ENCODE measurements around the gene MICAL3.
"Not testable (repeated sequence)": the region's sequence is repeated elsewhere in the genome, so short reads cannot be mapped to it uniquely, and the experiment has no call there.

The MICAL3 gene

GRCh38 chr22:17995256-17995655 lies 29.1 kb downstream of the MICAL3 start:
- not testable (repeated sequence) for H3K4me1 ChIP-seq (ENCODE audit: control insufficient read depth in 1 of 2, insufficient read depth in 2 of 2, low read length in 2 of 2); H3K27ac ChIP-seq (ENCODE audit: low read depth, low read length); H3K9me3 ChIP-seq (ENCODE audit: insufficient read depth, low read depth, low read length); H3K14ac ChIP-seq (ENCODE audit: low read length); H3K36me3 ChIP-seq (ENCODE audit: control insufficient read depth in 1 of 2, insufficient read depth in 2 of 2, low read length in 2 of 2); H3K9ac ChIP-seq (ENCODE audit: low read length); H3K23ac ChIP-seq (ENCODE audit: low read length); H3K4me3 ChIP-seq (ENCODE audit: low read depth, low read length); H4K91ac ChIP-seq (ENCODE audit: low read depth, low read length); H3K79me2 ChIP-seq (ENCODE audit: control insufficient read depth, insufficient read depth, low read length, poor library complexity); H2BK12ac ChIP-seq (ENCODE audit: low read length); H2BK5ac ChIP-seq (ENCODE audit: low read depth, low read length, poor library complexity); H2BK120ac ChIP-seq (ENCODE audit: insufficient read depth, low read length, poor library complexity); H3K27me3 ChIP-seq (ENCODE audit: insufficient read depth, low read length); H3K79me1 ChIP-seq (ENCODE audit: low read length); H4K8ac ChIP-seq (ENCODE audit: low read depth, low read length); H2AK5ac ChIP-seq (ENCODE audit: low read length); H3K4me2 ChIP-seq (ENCODE audit: low read length); H2AFZ ChIP-seq (ENCODE audit: insufficient read depth, low read length, poor library complexity); H3K4ac ChIP-seq (ENCODE audit: low read depth, low read length); H3K18ac ChIP-seq (ENCODE audit: low read length); H4K12ac ChIP-seq (ENCODE audit: low read depth, low read length)
- WGBS (ENCODE audit: extremely low coverage, insufficient coverage, insufficient read length), result no CpG with 5 or more reads among the region's 6 CpGs
- peak; percentile 61 to 82 for DNase-seq

GRCh38 chr22:17994424-17995108 lies 29.8 kb downstream of the MICAL3 start:
- Histone ChIP-seq H3K79me1 (ENCODE audit: low read length) (no peaks in the 10 kb centered on the region), H3K4me1 (ENCODE audit: control insufficient read depth in 1 of 2, insufficient read depth in 2 of 2, low read length in 2 of 2) (peaks cover 0 to 3% of the 10 kb centered on the region in 2 experiments), H2AK5ac (ENCODE audit: low read length) (no peak overlapping the region), H2BK12ac (ENCODE audit: low read length) (no peak overlapping the region), H3K4me3 (ENCODE audit: low read depth, low read length) (no peak overlapping the region), H3K18ac (ENCODE audit: low read length) (no peak overlapping the region), H3K4me2 (ENCODE audit: low read length) (no peak overlapping the region), H3K9ac (ENCODE audit: low read length) (no peak overlapping the region), H4K12ac (ENCODE audit: low read depth, low read length) (no peak overlapping the region), H3K4ac (ENCODE audit: low read depth, low read length) (peak overlapping the region; percentile 29), H3K23ac (ENCODE audit: low read length) (no peak overlapping the region), H3K27me3 (ENCODE audit: insufficient read depth, low read length) (no peaks in the 10 kb centered on the region), H2BK5ac (ENCODE audit: low read depth, low read length, poor library complexity) (no peak overlapping the region), H3K14ac (ENCODE audit: low read length) (no peak overlapping the region), H4K91ac (ENCODE audit: low read depth, low read length) (no peak overlapping the region), H4K8ac (ENCODE audit: low read depth, low read length) (no peak overlapping the region), H2BK120ac (ENCODE audit: insufficient read depth, low read length, poor library complexity) (no peak overlapping the region), H3K27ac (ENCODE audit: low read depth, low read length) (no peak overlapping the region), H3K36me3 (ENCODE audit: control insufficient read depth in 1 of 2, insufficient read depth in 2 of 2, low read length in 2 of 2) (peaks cover 0 to 3% of the 10 kb centered on the region in 2 experiments), H3K9me3 (ENCODE audit: insufficient read depth, low read depth, low read length) (no peaks in the 10 kb centered on the region), H2AFZ (ENCODE audit: insufficient read depth, low read length, poor library complexity) (no peak overlapping the region), H3K79me2 (ENCODE audit: control insufficient read depth, insufficient read depth, low read length, poor library complexity) (peaks cover 5% of the 10 kb centered on the region)
- DNase-seq, result no peak
- WGBS (ENCODE audit: extremely low coverage, insufficient coverage, insufficient read length), result no CpG with 5 or more reads among the region's 10 CpGs

GRCh38 chr22:17992976-17993375 lies 31.4 kb downstream of the MICAL3 start:
- not testable (repeated sequence) for H2AK5ac ChIP-seq (ENCODE audit: low read length); H3K23ac ChIP-seq (ENCODE audit: low read length); H4K12ac ChIP-seq (ENCODE audit: low read depth, low read length); H2BK5ac ChIP-seq (ENCODE audit: low read depth, low read length, poor library complexity); H3K14ac ChIP-seq (ENCODE audit: low read length); H3K4ac ChIP-seq (ENCODE audit: low read depth, low read length); H3K27ac ChIP-seq (ENCODE audit: low read depth, low read length); H3K27me3 ChIP-seq (ENCODE audit: insufficient read depth, low read length); H2BK120ac ChIP-seq (ENCODE audit: insufficient read depth, low read length, poor library complexity); H4K8ac ChIP-seq (ENCODE audit: low read depth, low read length); H3K79me2 ChIP-seq (ENCODE audit: control insufficient read depth, insufficient read depth, low read length, poor library complexity); H3K18ac ChIP-seq (ENCODE audit: low read length); H3K9me3 ChIP-seq (ENCODE audit: insufficient read depth, low read depth, low read length); H3K79me1 ChIP-seq (ENCODE audit: low read length); H3K4me2 ChIP-seq (ENCODE audit: low read length); H4K91ac ChIP-seq (ENCODE audit: low read depth, low read length); H2BK12ac ChIP-seq (ENCODE audit: low read length); DNase-seq; H3K4me3 ChIP-seq (ENCODE audit: low read depth, low read length); H3K9ac ChIP-seq (ENCODE audit: low read length); H3K36me3 ChIP-seq (ENCODE audit: control insufficient read depth in 1 of 2, insufficient read depth in 2 of 2, low read length in 2 of 2); H2AFZ ChIP-seq (ENCODE audit: insufficient read depth, low read length, poor library complexity)
- WGBS (ENCODE audit: extremely low coverage, insufficient coverage, insufficient read length), result no CpG with 5 or more reads among the region's 2 CpGs
- H3K4me1 ChIP-seq (ENCODE audit: control insufficient read depth in 1 of 2, insufficient read depth in 2 of 2, low read length in 2 of 2), result peaks cover 0 to 10% of the 10 kb centered on the region in 2 experiments

GRCh38 chr22:17991992-17992391 lies 32.4 kb downstream of the MICAL3 start:
- H3K36me3 ChIP-seq (ENCODE audit: control insufficient read depth in 1 of 2, insufficient read depth in 2 of 2, low read length in 2 of 2); H3K4ac ChIP-seq (ENCODE audit: low read depth, low read length); H4K91ac ChIP-seq (ENCODE audit: low read depth, low read length); H3K79me2 ChIP-seq (ENCODE audit: control insufficient read depth, insufficient read depth, low read length, poor library complexity); H3K14ac ChIP-seq (ENCODE audit: low read length); H3K9me3 ChIP-seq (ENCODE audit: insufficient read depth, low read depth, low read length); H2AFZ ChIP-seq (ENCODE audit: insufficient read depth, low read length, poor library complexity); H3K79me1 ChIP-seq (ENCODE audit: low read length); H3K9ac ChIP-seq (ENCODE audit: low read length); H4K12ac ChIP-seq (ENCODE audit: low read depth, low read length); H3K4me3 ChIP-seq (ENCODE audit: low read depth, low read length); H2BK5ac ChIP-seq (ENCODE audit: low read depth, low read length, poor library complexity); H3K27ac ChIP-seq (ENCODE audit: low read depth, low read length); H3K18ac ChIP-seq (ENCODE audit: low read length); H3K23ac ChIP-seq (ENCODE audit: low read length); H2BK120ac ChIP-seq (ENCODE audit: insufficient read depth, low read length, poor library complexity); H3K27me3 ChIP-seq (ENCODE audit: insufficient read depth, low read length); H4K8ac ChIP-seq (ENCODE audit: low read depth, low read length); H2BK12ac ChIP-seq (ENCODE audit: low read length); H2AK5ac ChIP-seq (ENCODE audit: low read length); DNase-seq: not testable (repeated sequence)
- Histone ChIP-seq H3K4me1 (ENCODE audit: control insufficient read depth in 1 of 2, insufficient read depth in 2 of 2, low read length in 2 of 2) (peaks cover 0 to 10% of the 10 kb centered on the region in 2 experiments), H3K4me2 (ENCODE audit: low read length) (peak overlapping the region; percentile 3)
- WGBS (ENCODE audit: extremely low coverage, insufficient coverage, insufficient read length), result no CpG with 5 or more reads among the region's 4 CpGs
